GM19240 (cell line): ENCODE measurements around the gene PCDHGC3.

Experiments
- DNase-seq: peaks from one replicate; pipeline ENCODE4 v3.0.0; 2011; ENCODE audit warnings: low spot score; ENCODE audit not compliant: insufficient read length

PCDHGC3 gene

GRCh38 chr5:141485321-141486055 is 9.7 kb downstream of the PCDHGC3 start:
- DNase-seq: no peak

GRCh38 chr5:141486091-141486490 is 10.3 kb downstream of the PCDHGC3 start:
- DNase-seq: no peak

GRCh38 chr5:141487131-141487530 is 11.4 kb downstream of the PCDHGC3 start:
- no peak for DNase-seq

- DNase-seq: no peak
Measured at GRCh38 chr5:141488591-141489561, 13.1 kb downstream of the PCDHGC3 start, which contains the start of gene PCDHGC5. TSS of gene PCDHGC5 (plus strand) at chr5:141489081. CDS start at chr5:141489241, 160 bp downstream.

GRCh38 chr5:141489841-141490240 is 14.1 kb downstream of the PCDHGC3 start:
- no peak for DNase-seq

GRCh38 chr5:141490271-141490670 is 14.5 kb downstream of the PCDHGC3 start:
- no peak for DNase-seq

- no peak for DNase-seq
Measured at GRCh38 chr5:141490771-141491170, 15.0 kb downstream of the PCDHGC3 start.

- DNase-seq: no peak
Measured at GRCh38 chr5:141491323-141492167, 15.8 kb downstream of the PCDHGC3 start.

GRCh38 chr5:141492168-141492885 is 16.6 kb downstream of the PCDHGC3 start:
- no peak for DNase-seq

- no peak for DNase-seq
Measured at GRCh38 chr5:141493500-141494422, 18.0 kb downstream of the PCDHGC3 start.

GRCh38 chr5:141494761-141495452 is 19.1 kb downstream of the PCDHGC3 start:
- no peak for DNase-seq

GRCh38 chr5:141495453-141495811 is 19.7 kb downstream of the PCDHGC3 start:
- DNase-seq: no peak

GRCh38 chr5:141496038-141496437 is 20.3 kb downstream of the PCDHGC3 start:
- no peak for DNase-seq

- DNase-seq: no peak
Measured at GRCh38 chr5:141501761-141502160, 26.0 kb downstream of the PCDHGC3 start.

GRCh38 chr5:141503681-141504080 is 27.9 kb downstream of the PCDHGC3 start:
- DNase-seq: no peak

- DNase-seq: no peak
Measured at GRCh38 chr5:141504216-141504615, 28.4 kb downstream of the PCDHGC3 start.

GRCh38 chr5:141506381-141507155 is 30.8 kb downstream of the PCDHGC3 start:
- DNase-seq: no peak

GRCh38 chr5:141507387-141508091 is 31.8 kb downstream of the PCDHGC3 start:
- no peak for DNase-seq
